OCI-LY3 (cell line): ENCODE results near the gene SHISAL2A.

ENCODE experiments used
- H2AFZ ChIP-seq: fragments of 200-600, 300-600 bp; shearing (Covaris generic); 2 replicates; pipeline ENCODE4 v1.6.0; 2014; ENCODE audit warnings: antibody characterized with exemption, low read depth, low read length
- H3K27ac ChIP-seq: fragments of 200-600, 300-600 bp; sonication (generic); 2 replicates; pipeline ENCODE4 v1.5.1; 2014; ENCODE audit warnings: mild to moderate bottlenecking, low read length, moderate library complexity, mixed read lengths
- H3K27me3 ChIP-seq: fragments of 200-600, 300-600 bp; sonication (generic); 2 replicates; pipeline ENCODE4 v1.6.1; 2014; ENCODE audit warnings: low read depth, low read length, mixed read lengths
- H3K36me3 ChIP-seq: fragments of 200-600, 300-600 bp; sonication (generic); replicated peaks from 2 replicates; pipeline ENCODE3; 2014; ENCODE audit warnings: low read depth, low read length, mixed read lengths
- H3K4me1 ChIP-seq: fragments of 300-600, 200-600 bp; sonication (generic); 2 replicates; pipeline ENCODE4 v1.6.1; 2014; ENCODE audit warnings: low read length, mixed read lengths
- H3K4me2 ChIP-seq: fragments of 200-600, 300-600 bp; sonication (generic); 2 replicates; pipeline ENCODE4 v1.6.1; 2014; ENCODE audit warnings: low read length, mixed read lengths
- H3K4me3 ChIP-seq: fragments of 300-600, 200-600 bp; sonication (generic); 2 replicates; pipeline ENCODE4 v1.5.1; 2014; ENCODE audit warnings: antibody characterized with exemption, mild to moderate bottlenecking, low read length, moderate library complexity
- H3K79me2 ChIP-seq: fragments of 300-600, 200-600 bp; shearing (Covaris generic); 2 replicates; pipeline ENCODE4 v1.6.1; 2014; ENCODE audit warnings: mild to moderate bottlenecking, low read length, mixed read lengths
- H3K9ac ChIP-seq: fragments of 300-600, 200-600 bp; shearing (Covaris generic); 2 replicates; pipeline ENCODE4 v1.6.0; 2014; ENCODE audit warnings: mild to moderate bottlenecking, low read length, moderate library complexity
- H3K9me3 ChIP-seq: fragments of 200-600, 300-600 bp; shearing (Covaris generic); 2 replicates; pipeline ENCODE4 v1.6.1; 2014; ENCODE audit warnings: low read length, mixed read lengths; ENCODE audit not compliant: insufficient read depth
- H4K20me1 ChIP-seq: fragments of 200-600, 300-600 bp; sonication (generic); 2 replicates; pipeline ENCODE4 v1.6.1; 2016; ENCODE audit warnings: low read length, mixed read lengths; ENCODE audit not compliant: insufficient read depth
- CTCF ChIP-seq: fragments of 200-600, 300-600 bp; sonication (generic); IDR thresholded peaks from 2 replicates; pipeline ENCODE4 v1.5.1; 2014; ENCODE audit warnings: antibody characterized with exemption, low read length, low read depth
- EZH2phosphoT487 ChIP-seq: fragments of 200-600 bp; shearing (Covaris generic); IDR thresholded peaks from 2 replicates; pipeline ENCODE4 v1.6.1; 2018; ENCODE audit warnings: antibody characterized with exemption, mixed run types, low read depth

Gene SHISAL2A

GRCh38 chr1:52640697-52641096 lies 7.7 kb downstream of the SHISAL2A start:
- H3K27me3 ChIP-seq: no peaks in the 10 kb centered on the region
- H4K20me1 ChIP-seq: no peaks in the 10 kb centered on the region
- H3K9me3 ChIP-seq: no peaks in the 10 kb centered on the region
- H3K27ac ChIP-seq: peak overlapping the region; percentile 51
- H2AFZ ChIP-seq: no peak overlapping the region
- peak overlapping the region; percentile 15; the same call in 1 of the 2 replicates for H3K9ac ChIP-seq
- H3K4me2 ChIP-seq: peak overlapping the region; percentile 45
- H3K79me2 ChIP-seq: no peaks in the 10 kb centered on the region
- peaks cover 50% of the 10 kb centered on the region for H3K4me1 ChIP-seq
- H3K4me3 ChIP-seq: no peak overlapping the region
- H3K36me3 ChIP-seq: no peaks in the 10 kb centered on the region
- TF ChIP-seq EZH2phosphoT487 (no peak), CTCF (no peak)

DNA sequence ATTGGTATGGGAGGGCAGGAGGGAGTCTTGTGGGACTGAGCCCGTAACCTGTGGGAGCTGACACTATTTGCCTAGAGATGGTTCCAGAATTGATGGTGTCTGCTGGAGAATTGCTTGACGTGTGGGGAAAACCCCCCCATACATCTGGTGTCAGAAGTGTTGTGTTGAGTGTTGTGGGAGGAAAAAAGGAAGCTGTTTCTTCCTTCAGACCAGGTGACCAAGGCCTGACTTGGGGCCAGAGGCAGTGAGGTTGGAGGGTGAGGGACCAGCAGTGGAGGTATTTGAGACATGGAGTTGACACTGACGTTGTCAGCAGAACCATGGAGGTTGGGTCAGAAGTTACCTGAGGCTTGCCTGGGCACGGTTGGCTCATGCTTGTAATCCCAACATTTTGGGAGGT lies 8.3 kb downstream of the SHISAL2A start:
- Histone ChIP-seq H3K9me3 (no peaks in the 10 kb centered on the region), H3K4me2 (peak overlapping the region; percentile 45), H3K79me2 (no peaks in the 10 kb centered on the region), H3K9ac (peak overlapping the region; percentile 15; the same call in 1 of the 2 replicates), H3K36me3 (no peaks in the 10 kb centered on the region), H3K27me3 (no peaks in the 10 kb centered on the region), H3K27ac (peak overlapping the region; percentile 51), H3K4me1 (peaks cover 45% of the 10 kb centered on the region), H3K4me3 (no peak overlapping the region), H4K20me1 (no peaks in the 10 kb centered on the region), H2AFZ (no peak overlapping the region; the same call in 1 of the 2 replicates)
- TF ChIP-seq CTCF: no peak
- TF ChIP-seq EZH2phosphoT487: no peak

DNA sequence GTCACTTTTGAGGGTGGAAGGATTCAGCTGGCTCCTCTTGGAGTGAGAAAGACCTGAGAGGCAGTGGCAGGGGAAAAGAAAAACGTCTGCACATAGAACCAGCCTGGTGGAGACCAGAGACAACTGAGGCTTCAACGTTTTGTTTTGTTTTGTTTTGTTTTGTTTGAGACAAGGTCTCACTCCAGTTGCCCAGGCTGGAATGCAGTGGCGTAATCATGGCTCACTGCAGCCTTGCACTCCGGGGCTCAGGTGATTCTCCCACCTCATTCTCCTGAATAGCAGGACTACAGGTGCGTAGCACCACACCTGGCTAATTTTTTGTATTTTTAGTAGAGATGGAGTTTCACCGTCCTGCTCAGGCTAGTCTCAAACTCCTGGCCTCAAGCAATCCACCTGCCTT lies 12.3 kb downstream of the SHISAL2A start:
- Histone ChIP-seq H3K27ac (no peak overlapping the region), H3K9ac (no peak overlapping the region), H3K4me1 (peaks cover 19% of the 10 kb centered on the region), H3K27me3 (no peaks in the 10 kb centered on the region), H3K79me2 (no peaks in the 10 kb centered on the region), H3K4me2 (no peak overlapping the region), H3K4me3 (no peak overlapping the region), H3K36me3 (no peaks in the 10 kb centered on the region), H2AFZ (no peak overlapping the region), H4K20me1 (no peaks in the 10 kb centered on the region), H3K9me3 (no peaks in the 10 kb centered on the region)
- TF ChIP-seq CTCF (no peak), EZH2phosphoT487 (no peak)

DNA sequence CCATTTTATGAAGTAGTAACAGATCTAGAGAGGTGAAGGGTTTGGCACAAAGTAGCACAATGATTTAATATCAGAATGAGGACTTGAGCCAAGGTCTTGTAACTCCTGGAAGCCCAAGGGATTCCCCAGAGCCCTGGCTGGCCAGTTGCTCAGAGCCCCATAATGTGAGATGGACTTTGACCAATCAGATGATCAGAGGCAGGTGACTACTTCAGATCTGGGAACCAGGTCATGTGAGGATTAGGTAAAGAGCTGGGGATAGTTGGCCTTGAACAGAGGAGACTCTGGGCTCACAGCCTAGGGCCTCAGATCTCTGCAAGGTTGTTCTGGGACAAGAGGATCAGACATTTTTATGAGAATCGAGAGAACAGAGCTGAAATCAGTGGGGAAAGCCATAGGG lies 18.9 kb downstream of the SHISAL2A start:
- Histone ChIP-seq H3K27me3 (no peaks in the 10 kb centered on the region), H3K9ac (no peak overlapping the region), H3K79me2 (no peaks in the 10 kb centered on the region), H3K4me2 (no peak overlapping the region), H3K36me3 (no peaks in the 10 kb centered on the region), H2AFZ (no peak overlapping the region), H4K20me1 (no peaks in the 10 kb centered on the region), H3K4me1 (no peaks in the 10 kb centered on the region), H3K4me3 (no peak overlapping the region), H3K9me3 (no peaks in the 10 kb centered on the region), H3K27ac (no peak overlapping the region)
- TF ChIP-seq EZH2phosphoT487 (no peak), CTCF (no peak)
